GM18868 (cell line): ENCODE data around the gene INTU.
A peak's percentile ranks its signal among the peaks of the same experiment; 100 is the strongest.

Source experiments
- ATAC-seq: cut with Tn5 transposase; IDR thresholded peaks from one replicate; pipeline ENCODE4 v1.9.1; 2021; ENCODE audit warnings: mild to moderate bottlenecking, moderate library complexity; ENCODE audit not compliant: unreplicated experiment

INTU gene

DNA sequence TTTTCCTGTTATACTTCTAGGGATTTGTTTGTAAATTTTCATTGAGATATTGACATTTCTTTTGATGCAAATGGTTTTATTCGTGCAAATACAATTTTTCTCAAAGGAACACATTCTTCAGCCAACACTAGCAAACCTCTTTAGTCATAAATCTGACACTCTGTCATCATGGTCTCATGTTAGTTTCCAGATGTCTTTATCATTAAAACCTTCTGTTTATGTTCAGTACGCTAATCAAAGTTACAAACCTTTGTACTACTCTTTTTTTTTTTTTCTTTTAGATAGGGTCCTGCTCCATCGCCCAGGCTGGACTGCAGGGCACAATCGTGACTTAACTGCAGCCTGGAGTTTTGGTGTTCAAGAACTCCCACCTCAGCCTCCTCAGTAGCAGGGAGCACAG, 104.5 kb downstream of the INTU start:
- ATAC-seq: no peak

GRCh38 chr4:127741247-127741646, 108.5 kb downstream of the INTU start:
- ATAC-seq: no peak

DNA sequence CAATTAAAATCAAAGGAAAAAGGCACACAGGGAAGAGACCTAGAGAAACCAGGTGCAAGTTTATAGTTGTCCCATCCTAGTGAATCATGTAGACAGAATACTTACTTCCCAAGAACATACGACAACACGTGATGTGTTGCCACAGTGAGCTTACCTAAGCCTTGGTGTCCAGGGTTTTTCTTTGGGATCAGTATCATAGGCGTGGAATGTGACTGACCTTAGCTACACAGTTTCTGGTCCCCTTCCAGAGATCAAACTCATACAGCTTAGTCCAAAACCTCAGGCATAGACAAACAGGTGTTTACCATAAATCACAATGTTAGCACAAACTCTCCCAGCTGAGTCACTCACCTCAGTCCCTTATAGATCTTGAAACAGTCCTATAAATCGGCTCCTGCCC, 115.1 kb downstream of the INTU start:
- no peak for ATAC-seq

- no peak for ATAC-seq
Observed at GRCh38 chr4:127748957-127749356, 116.2 kb downstream of the INTU start.

- no peak for ATAC-seq
Observed at GRCh38 chr4:127756906-127757305, 124.1 kb downstream of the INTU start.

GRCh38 chr4:127759228-127759820, 126.6 kb downstream of the INTU start:
- no peak for ATAC-seq

DNA sequence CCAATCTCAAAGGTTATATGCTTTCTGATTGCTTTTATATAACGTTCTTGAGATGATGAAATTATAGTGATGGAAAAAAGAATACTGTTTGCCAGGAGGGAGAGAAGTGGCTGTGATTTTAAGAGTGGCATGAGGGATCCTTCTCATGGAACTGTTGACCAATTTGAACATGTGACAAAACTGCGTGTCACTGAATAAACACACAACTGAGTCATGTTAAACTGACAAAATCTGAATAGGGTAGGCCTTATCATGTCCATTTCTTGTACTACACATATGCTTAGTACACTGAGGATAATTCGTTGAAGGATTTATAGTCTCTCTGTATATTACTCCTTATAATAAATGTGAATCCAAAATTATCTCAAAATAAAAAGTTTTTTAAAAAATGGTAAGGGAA, 127.1 kb downstream of the INTU start:
- ATAC-seq: no peak

DNA sequence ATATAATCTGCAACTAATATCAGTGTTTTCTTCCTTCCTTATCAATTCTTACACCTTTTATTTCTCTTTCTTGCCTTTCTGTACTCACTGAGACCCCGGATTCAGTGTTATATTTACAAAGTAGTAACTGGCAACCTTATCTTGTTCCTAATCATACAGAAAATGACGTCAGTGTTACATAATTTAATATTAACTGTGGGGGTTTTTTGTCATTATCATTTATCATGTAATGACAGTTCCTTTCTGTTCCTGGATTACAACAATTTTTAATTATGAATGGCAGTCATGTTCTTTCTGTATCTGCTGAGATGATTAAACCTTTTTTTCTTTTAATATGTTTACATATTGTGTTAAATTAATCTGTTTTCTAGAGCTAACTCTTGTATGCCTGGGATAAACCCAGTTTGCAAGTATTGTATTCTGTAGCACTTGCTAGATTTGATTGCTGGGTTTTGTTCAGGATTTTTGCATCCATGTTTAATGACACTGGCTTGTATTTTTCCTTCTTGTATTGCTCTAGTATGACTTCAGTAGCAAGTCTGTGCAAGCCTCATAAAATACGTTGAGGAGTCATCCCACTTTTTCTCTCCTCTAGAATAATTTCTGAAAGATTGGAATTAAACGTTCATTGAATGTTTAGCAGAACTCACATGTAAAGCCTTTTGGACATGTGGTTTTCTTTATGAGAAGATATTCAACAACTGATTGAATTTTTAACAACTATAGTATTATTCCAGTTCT, 138.9 kb downstream of the INTU start:
- no peak for ATAC-seq

- ATAC-seq: no peak
Observed at GRCh38 chr4:127772769-127773671, 140.3 kb downstream of the INTU start.

GRCh38 chr4:127775843-127776242, 143.1 kb downstream of the INTU start:
- peak; percentile 24 for ATAC-seq
